ENCODE measurements around the gene RASGRP2.

- TF ChIP-seq, protein P1, sequence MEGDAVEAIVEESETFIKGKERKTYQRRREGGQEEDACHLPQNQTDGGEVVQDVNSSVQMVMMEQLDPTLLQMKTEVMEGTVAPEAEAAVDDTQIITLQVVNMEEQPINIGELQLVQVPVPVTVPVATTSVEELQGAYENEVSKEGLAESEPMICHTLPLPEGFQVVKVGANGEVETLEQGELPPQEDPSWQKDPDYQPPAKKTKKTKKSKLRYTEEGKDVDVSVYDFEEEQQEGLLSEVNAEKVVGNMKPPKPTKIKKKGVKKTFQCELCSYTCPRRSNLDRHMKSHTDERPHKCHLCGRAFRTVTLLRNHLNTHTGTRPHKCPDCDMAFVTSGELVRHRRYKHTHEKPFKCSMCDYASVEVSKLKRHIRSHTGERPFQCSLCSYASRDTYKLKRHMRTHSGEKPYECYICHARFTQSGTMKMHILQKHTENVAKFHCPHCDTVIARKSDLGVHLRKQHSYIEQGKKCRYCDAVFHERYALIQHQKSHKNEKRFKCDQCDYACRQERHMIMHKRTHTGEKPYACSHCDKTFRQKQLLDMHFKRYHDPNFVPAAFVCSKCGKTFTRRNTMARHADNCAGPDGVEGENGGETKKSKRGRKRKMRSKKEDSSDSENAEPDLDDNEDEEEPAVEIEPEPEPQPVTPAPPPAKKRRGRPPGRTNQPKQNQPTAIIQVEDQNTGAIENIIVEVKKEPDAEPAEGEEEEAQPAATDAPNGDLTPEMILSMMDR (conservative IDR thresholded peaks at IDR 0.05), result no peak
- no peak for TF ChIP-seq ZFX (IDR thresholded peaks at IDR 0.05)
These were observed 30.2 kb upstream of the RASGRP2 start for GRCh38 chr11:64774144-64774543.

Measured in C4-2B (cell line).